Central memory CD8-positive, alpha-beta T cell (primary cell): ENCODE results near the gene SEPTIN1.
"Not testable (repeated sequence)": the region's sequence is repeated elsewhere in the genome, so short reads cannot be mapped to it uniquely, and the experiment has no call there.

Experiments used
- ATAC-seq: fragments of 150-1000 bp; cut with Tn5 transposase; replicated peaks from 2 replicates; pipeline ENCODE4 v1.10.0; 2022; ENCODE audit warnings: mild to moderate bottlenecking, moderate FRiP score, moderate number of reproducible peaks; ENCODE audit not compliant: poor library complexity, severe bottlenecking; ENCODE audit errors: extremely low read depth
- DNase-seq, 2 donors: peaks; one replicate each; pipeline ENCODE4 v3.0.0; 2021; ENCODE audit warnings: low spot score in 2 of 2
- H3K27ac Mint-ChIP-seq: one replicate; pipeline ENCODE4 v1.8.0; 2022; ENCODE audit warnings: low read depth, mild to moderate bottlenecking, moderate library complexity, mixed read lengths
- H3K27me3 Mint-ChIP-seq: one replicate; pipeline ENCODE4 v1.8.0; 2022; ENCODE audit warnings: mixed read lengths
- H3K36me3 Mint-ChIP-seq: one replicate; pipeline ENCODE4 v1.8.0; 2022; ENCODE audit warnings: mild to moderate bottlenecking, moderate library complexity, mixed read lengths; ENCODE audit not compliant: insufficient read depth
- H3K4me1 Mint-ChIP-seq: one replicate; pipeline ENCODE4 v1.8.0; 2022; ENCODE audit warnings: mixed read lengths
- H3K4me3 Mint-ChIP-seq: one replicate; pipeline ENCODE4 v1.8.0; 2022; ENCODE audit warnings: mild to moderate bottlenecking, moderate library complexity, mixed read lengths
- H3K9me3 Mint-ChIP-seq: one replicate; pipeline ENCODE4 v1.8.0; 2022; ENCODE audit warnings: mixed read lengths

SEPTIN1 gene

GRCh38 chr16:30396627-30397026 is 14.3 kb upstream of the SEPTIN1 start:
- not testable (repeated sequence) for ATAC-seq, DNase-seq, H3K27me3 Mint-ChIP-seq, H3K9me3 Mint-ChIP-seq
- peak overlapping the region; percentile 25 for H3K27ac Mint-ChIP-seq
- peak overlapping the region; percentile 81 for H3K4me3 Mint-ChIP-seq
- peaks cover 48% of the 10 kb centered on the region for H3K4me1 Mint-ChIP-seq
- H3K36me3 Mint-ChIP-seq, result peaks cover 10% of the 10 kb centered on the region

GRCh38 chr16:30395992-30396585 is 13.7 kb upstream of the SEPTIN1 start:
- Mint-ChIP-seq H3K27me3 (no peaks in the 10 kb centered on the region), H3K4me3 (peak overlapping the region; percentile 81), H3K27ac (peak overlapping the region; percentile 25), H3K9me3 (no peaks in the 10 kb centered on the region), H3K4me1 (peaks cover 42% of the 10 kb centered on the region), H3K36me3 (peaks cover 10% of the 10 kb centered on the region)
- ATAC-seq, result no peak
- DNase-seq, result no peak

DNA sequence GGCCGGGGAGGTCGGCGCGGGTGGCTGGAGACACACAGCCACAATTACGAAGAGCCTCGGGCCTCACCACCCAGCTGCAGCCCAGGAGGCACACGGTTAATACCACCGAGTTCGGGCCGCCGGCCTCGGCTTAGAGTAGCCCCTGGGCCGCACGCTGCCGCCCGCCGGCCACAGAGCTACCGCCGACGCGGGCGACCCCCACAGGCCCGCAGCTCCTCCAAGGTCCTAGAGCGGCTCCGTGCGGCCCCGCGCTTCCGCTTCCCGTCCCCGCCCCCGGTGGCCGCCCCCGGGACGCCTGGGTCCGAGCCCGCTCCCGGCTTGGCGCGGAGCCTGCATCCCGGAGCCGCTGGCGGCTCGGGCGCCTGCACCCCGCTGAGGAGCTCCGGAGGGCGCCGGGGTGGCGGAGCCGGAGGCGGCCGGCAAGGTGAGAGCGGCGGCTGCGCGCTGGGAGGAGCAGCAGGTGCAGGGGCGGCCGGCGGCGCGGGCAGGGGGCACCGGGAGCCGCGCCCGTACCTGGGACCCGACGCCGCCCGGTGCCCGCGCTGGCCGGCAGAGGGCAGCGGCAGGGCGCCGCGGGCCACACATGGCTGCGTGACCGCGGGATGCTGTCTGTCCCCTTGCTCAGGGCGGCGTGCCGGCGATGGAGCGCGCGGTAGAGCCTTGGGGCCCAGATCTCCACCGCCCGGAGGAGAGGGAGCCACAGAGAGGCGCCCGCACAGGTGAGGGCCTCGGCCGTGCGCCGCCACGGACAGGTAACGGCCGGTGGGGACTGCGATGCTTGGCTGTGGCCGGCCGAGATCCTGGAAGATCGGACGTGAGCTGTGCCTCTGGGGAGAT is 13.0 kb upstream of the SEPTIN1 start, which contains the start of gene ZNF48:
Gene ZNF48 (plus strand): TSS at position 266 of the 837 bp plus-strand sequence. CDS start 375 bp downstream, at position 641.
- ATAC-seq (peak; percentile 66), DNase-seq (peak in 1 of 2 donors; percentile 27)
- Mint-ChIP-seq H3K36me3 (peaks cover 8% of the 10 kb centered on the region), H3K4me3 (peak within 1 kb of the TSS; percentile 81), H3K27me3 (no peaks in the 10 kb centered on the region), H3K9me3 (no peaks in the 10 kb centered on the region), H3K27ac (peak within 1 kb of the TSS; percentile 86), H3K4me1 (peaks cover 40% of the 10 kb centered on the region)

GRCh38 chr16:30394592-30395154 is 12.3 kb upstream of the SEPTIN1 start:
- Mint-ChIP-seq H3K27me3 (no peaks in the 10 kb centered on the region), H3K4me1 (peaks cover 34% of the 10 kb centered on the region), H3K27ac (peak overlapping the region; percentile 86), H3K4me3 (peak overlapping the region; percentile 81), H3K36me3 (peaks cover 8% of the 10 kb centered on the region), H3K9me3 (no peaks in the 10 kb centered on the region)
- ATAC-seq, result no peak
- DNase-seq, result no peak

- DNase-seq, result no peak
- Mint-ChIP-seq H3K9me3 (no peaks in the 10 kb centered on the region), H3K36me3 (peaks cover 24% of the 10 kb centered on the region), H3K4me1 (peaks cover 51% of the 10 kb centered on the region), H3K4me3 (peak overlapping the region; percentile 98), H3K27ac (peak overlapping the region; percentile 83), H3K27me3 (no peaks in the 10 kb centered on the region)
- ATAC-seq, result no peak
These were observed 1.2 kb upstream of the SEPTIN1 start for GRCh38 chr16:30383521-30383920.

DNA sequence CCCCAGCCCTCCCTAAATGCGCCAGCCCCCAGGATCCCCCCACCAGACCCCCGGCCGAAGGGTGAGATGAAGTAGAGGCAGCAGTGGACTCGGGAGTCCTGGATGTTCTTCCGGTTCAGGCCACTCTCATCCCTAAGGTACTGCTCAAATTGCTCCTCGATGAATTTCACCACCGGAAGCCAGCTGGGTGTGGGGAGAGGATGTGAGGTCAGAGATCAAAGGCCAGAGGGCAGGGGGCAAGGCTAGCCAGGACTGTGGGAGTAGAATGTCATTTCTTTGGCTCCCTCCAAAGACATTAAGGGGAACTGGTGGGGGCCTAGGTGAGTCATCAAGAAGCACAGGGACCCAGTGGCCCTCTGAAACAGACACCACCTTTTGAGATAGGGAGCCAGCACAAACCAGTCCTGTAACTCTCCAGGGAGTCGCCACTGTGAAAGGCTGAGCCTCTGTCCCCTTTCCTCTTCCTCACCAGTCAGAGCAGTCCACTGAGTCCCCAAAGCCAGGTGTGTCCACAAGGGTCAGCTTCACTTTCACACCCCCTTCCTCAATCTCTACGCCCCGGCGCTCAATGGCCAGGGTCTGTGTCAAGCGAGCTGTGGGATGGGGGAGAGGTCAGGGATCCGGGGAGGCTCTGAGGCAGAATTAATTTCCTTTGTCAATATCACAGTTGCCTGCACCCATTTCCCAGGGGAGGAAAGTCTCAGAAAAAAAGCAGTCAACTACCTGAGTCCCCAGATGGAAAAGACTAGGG is 895 bp downstream of the SEPTIN1 start:
- ATAC-seq (no peak), DNase-seq (no peak)
- Mint-ChIP-seq H3K4me3 (peak overlapping the region; percentile 98), H3K27me3 (no peaks in the 10 kb centered on the region), H3K9me3 (no peaks in the 10 kb centered on the region), H3K4me1 (peaks cover 67% of the 10 kb centered on the region), H3K36me3 (peaks cover 32% of the 10 kb centered on the region), H3K27ac (peak overlapping the region; percentile 83)

DNA sequence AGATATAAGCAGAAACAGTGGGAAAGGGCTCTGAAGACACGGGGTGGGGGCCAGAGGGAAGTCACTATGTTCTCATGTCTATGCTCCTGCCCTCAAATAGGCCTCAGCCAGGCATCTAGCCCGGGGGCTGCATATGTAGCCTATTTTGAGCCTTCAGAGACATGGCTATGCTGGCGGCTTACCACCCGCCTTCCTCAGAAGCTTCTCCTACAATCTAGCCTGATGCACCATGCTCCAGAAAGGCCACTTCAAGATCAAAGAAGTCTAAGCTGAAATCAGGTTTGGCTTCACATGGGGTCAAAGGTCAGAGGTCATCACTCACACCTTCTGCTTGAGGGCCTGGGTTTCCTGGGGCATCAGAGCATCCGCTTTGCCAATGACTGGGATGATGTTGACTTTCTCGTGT is 1.6 kb downstream of the SEPTIN1 start:
- H3K27me3 Mint-ChIP-seq, result no peaks in the 10 kb centered on the region
- DNase-seq (no peak), ATAC-seq (no peak)
- peak overlapping the region; percentile 98 for H3K4me3 Mint-ChIP-seq
- H3K36me3 Mint-ChIP-seq, result peaks cover 32% of the 10 kb centered on the region
- peaks cover 67% of the 10 kb centered on the region for H3K4me1 Mint-ChIP-seq
- no peaks in the 10 kb centered on the region for H3K9me3 Mint-ChIP-seq
- H3K27ac Mint-ChIP-seq, result peak overlapping the region; percentile 83

- DNase-seq (no peak), ATAC-seq (no peak)
- H3K4me3 Mint-ChIP-seq, result peak overlapping the region; percentile 98
- no peaks in the 10 kb centered on the region for H3K9me3 Mint-ChIP-seq
- H3K4me1 Mint-ChIP-seq, result peaks cover 67% of the 10 kb centered on the region
- H3K36me3 Mint-ChIP-seq, result peaks cover 32% of the 10 kb centered on the region
- no peaks in the 10 kb centered on the region for H3K27me3 Mint-ChIP-seq
- H3K27ac Mint-ChIP-seq, result peak overlapping the region; percentile 99
These were observed 2.1 kb downstream of the SEPTIN1 start for GRCh38 chr16:30380072-30380802.

DNA sequence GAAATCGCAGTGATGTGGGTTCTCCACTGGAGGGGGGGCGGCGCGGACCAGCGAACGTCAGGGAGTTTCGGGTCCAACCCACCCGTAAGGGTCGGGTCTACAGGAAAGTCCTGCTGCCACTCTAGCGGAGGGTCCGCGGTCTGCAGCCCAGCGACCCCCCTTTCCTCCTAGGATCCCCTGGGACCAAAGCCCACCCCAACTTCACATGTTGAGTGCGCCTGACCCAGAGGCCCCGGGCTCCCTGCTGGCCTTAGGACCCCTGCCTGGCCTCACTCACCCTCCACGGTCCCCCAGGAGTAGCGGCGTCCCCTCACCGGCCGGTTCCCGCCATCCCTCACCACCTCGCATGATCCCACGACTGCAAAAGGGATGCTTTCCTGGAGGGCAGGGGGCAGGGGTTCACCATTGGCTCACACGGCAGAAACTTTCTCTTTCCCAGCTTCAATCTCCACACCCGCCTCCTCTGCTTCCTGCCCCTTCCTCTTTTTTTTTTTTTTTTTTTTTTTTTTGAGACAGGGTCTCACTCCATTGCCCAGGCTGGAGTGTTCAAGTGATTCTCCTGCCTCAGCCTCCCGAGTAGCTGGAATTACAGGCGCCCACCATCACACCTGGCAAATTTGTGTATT is 3.1 kb downstream of the SEPTIN1 start:
- peaks cover 67% of the 10 kb centered on the region for H3K4me1 Mint-ChIP-seq
- DNase-seq, result no peak

GRCh38 chr16:30378236-30379157 is 3.9 kb downstream of the SEPTIN1 start:
- H3K27ac Mint-ChIP-seq, result peak overlapping the region; percentile 99
- H3K4me1 Mint-ChIP-seq, result peaks cover 63% of the 10 kb centered on the region
- ATAC-seq (peak; percentile 80), DNase-seq (peak; percentile 95 to 99)
- no peaks in the 10 kb centered on the region for H3K9me3 Mint-ChIP-seq
- peak overlapping the region; percentile 98 for H3K4me3 Mint-ChIP-seq
- peaks cover 32% of the 10 kb centered on the region for H3K36me3 Mint-ChIP-seq
- no peaks in the 10 kb centered on the region for H3K27me3 Mint-ChIP-seq

More for the DNA sequence above, 3.1 kb downstream of the SEPTIN1 start:
- H3K27ac Mint-ChIP-seq, result peak overlapping the region; percentile 99
- no peaks in the 10 kb centered on the region for H3K27me3 Mint-ChIP-seq
- no peaks in the 10 kb centered on the region for H3K9me3 Mint-ChIP-seq
- no peak for ATAC-seq
- H3K4me3 Mint-ChIP-seq, result peak overlapping the region; percentile 98
- peaks cover 32% of the 10 kb centered on the region for H3K36me3 Mint-ChIP-seq

DNA sequence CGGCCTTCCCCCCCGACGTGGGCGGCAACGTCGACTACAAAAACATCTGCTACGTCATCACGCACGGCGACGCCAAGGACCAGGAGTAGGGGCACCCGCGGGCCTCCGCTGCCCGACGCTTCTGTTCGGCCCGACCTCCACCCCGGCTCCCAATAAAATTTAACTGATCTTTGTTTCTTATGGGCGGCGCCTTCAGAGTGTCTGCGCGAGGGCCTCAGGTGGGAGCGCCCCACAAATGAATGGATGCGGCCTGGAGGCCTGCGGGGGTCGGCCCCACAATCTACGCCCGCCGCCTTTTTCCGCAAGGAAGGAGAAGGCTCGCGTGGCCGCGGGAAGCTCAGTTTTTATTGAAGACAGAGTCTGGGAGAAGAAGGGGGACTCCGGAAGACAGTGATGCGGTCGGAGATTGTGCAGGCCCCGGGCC is 4.5 kb downstream of the SEPTIN1 start:
- H3K4me3 Mint-ChIP-seq, result peak overlapping the region; percentile 98
- H3K9me3 Mint-ChIP-seq, result no peaks in the 10 kb centered on the region
- H3K36me3 Mint-ChIP-seq, result peaks cover 33% of the 10 kb centered on the region
- DNase-seq (peak; percentile 74 to 84), ATAC-seq (peak; percentile 41)
- peak overlapping the region; percentile 99 for H3K27ac Mint-ChIP-seq
- peaks cover 58% of the 10 kb centered on the region for H3K4me1 Mint-ChIP-seq
- no peaks in the 10 kb centered on the region for H3K27me3 Mint-ChIP-seq
